ENCODE results near the gene PLAAT3. TPM values are rescaled to one million over a fixed set of nuclear protein-coding genes. Genes with fewer than 3 reads are reported as not detected.

PLAAT3 gene
- polyA plus RNA-seq, 1 of the 3 experiments (the other 2 are of a cell fraction): 44.0 TPM

DNA sequence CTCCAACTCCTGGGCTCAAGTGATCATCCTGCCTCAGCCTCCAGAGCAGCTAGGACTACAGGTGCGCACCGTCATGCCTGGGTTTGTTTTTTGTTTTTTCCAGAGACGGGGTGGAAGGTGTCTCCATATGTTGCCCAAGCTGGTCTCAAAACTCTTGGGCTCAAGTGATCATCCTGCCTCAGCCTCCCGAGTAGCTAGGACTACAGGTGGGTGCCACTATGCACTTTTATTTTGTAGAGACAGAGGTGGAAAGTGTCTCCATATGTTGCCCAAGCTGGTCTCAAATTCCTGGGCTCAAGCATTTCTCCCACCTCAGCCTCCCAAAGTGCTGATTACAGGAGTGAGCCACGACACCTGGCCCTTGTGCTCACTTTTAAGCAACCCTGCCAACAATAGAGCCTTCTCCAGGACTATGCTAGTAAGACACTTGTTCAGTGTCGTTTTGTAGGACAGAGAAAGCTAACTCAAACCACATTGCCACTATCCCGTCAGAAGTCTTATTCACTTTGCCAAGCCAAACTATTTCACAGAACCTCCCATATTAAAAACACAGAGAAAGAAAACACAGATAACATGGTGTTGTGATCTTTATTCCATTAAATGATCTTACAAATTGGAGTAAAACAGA is 9.4 kb upstream of the PLAAT3 start:
- Histone ChIP-seq H3K79me2 (ENCODE audit: insufficient read depth) (no peaks in the 10 kb centered on the region), H4K20me1 (ENCODE audit: insufficient read depth) (no peaks in the 10 kb centered on the region), H3K9ac (no peak overlapping the region), H3K27ac (ENCODE audit: low read depth in 2 of 2, low read length in 1 of 2) (no peak overlapping the region), H3K27me3 (ENCODE audit: insufficient read depth) (no peaks in the 10 kb centered on the region), H3K4me2 (no peak overlapping the region), H3K4me3 (ENCODE audit: low read depth in 2 of 2, low read length in 1 of 2) (no peak overlapping the region), H3K36me3 (replicated peaks in 1 of 2; ENCODE audit: control insufficient read depth in 1 of 2, insufficient read depth in 2 of 2, low read length in 1 of 2) (peaks cover 0 to 25% of the 10 kb centered on the region in 2 experiments), H3K9me3 (no peaks in the 10 kb centered on the region), H2AFZ (ENCODE audit: low read depth) (no peak overlapping the region), H3K4me1 (ENCODE audit: control insufficient read depth in 1 of 2, insufficient read depth in 2 of 2, low read depth in 1 of 2, low read length in 1 of 2) (peaks cover 0 to 17% of the 10 kb centered on the region in 2 experiments; a peak in 2 of 4 replicates), H3F3A (replicated peaks; ENCODE audit: insufficient read depth) (peaks cover 12% of the 10 kb centered on the region), H3K9me2 (no peaks in the 10 kb centered on the region)
- 41% methylated on average over 6 of the region's 7 CpGs for WGBS (ENCODE audit: low lambda C conversion rate)
- ChIA-PET POLR2A (no interaction called here), CTCF (interaction anchor here (0.7 to 3.5 kb wide), 5 partner anchors 10 to 145 kb away, joined by 3 to 18 read pairs (median 10); partner anchors contain the start of gene ATL3)
- TF ChIP-seq NRF1 (IDR thresholded peaks at IDR 0.05; ENCODE audit: low read depth, low read length) (no peak), MXI1 (IDR thresholded peaks at IDR 0.05; ENCODE audit: low read depth, low read length) (no peak), POLR2AphosphoS5 (IDR thresholded peaks at IDR 0.05; ENCODE audit: low read depth, low read length) (0 out of 2 replicates have a peak, but pooled peaks have one; percentile 2)
- DNase-seq: no peak

DNA sequence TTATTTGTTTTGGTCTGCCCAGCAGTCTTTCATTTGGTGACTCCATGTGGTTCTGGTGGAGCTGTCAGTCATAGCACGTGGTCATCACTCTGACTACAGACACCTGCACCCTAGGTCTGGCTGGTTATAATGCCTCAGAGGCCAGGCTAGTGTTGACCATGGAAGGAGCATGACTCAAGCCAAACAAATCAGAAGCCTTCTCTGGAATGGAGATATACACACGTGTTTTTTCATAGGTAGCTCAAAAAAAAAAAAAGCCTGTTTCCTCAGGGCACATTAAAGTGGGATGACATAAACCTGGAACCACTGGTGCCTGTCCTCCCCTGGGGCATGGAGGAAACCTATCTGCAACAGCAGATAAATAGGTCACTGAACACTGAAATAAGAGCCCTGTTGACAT is 8.1 kb upstream of the PLAAT3 start:
- H3K9ac ChIP-seq: no peak overlapping the region
- no peak overlapping the region for H3K27ac ChIP-seq (ENCODE audit: low read depth in 2 of 2, low read length in 1 of 2)
- no peak overlapping the region for H3K4me3 ChIP-seq (ENCODE audit: low read depth in 2 of 2, low read length in 1 of 2)
- no peaks in the 10 kb centered on the region for H3K9me3 ChIP-seq
- H3K27me3 ChIP-seq (ENCODE audit: insufficient read depth): no peaks in the 10 kb centered on the region
- 20% methylated on average over 2 of the region's 2 CpGs for WGBS (ENCODE audit: low lambda C conversion rate)
- no peaks in the 10 kb centered on the region for H3K79me2 ChIP-seq (ENCODE audit: insufficient read depth)
- H3K4me2 ChIP-seq: no peak overlapping the region
- H3F3A ChIP-seq (replicated peaks; ENCODE audit: insufficient read depth): peaks cover 7% of the 10 kb centered on the region
- no peaks in the 10 kb centered on the region for H4K20me1 ChIP-seq (ENCODE audit: insufficient read depth)
- TF ChIP-seq NFIC (IDR thresholded peaks at IDR 0.05; ENCODE audit: borderline replicate concordance) (no peak), RXRA (IDR thresholded peaks at IDR 0.05; ENCODE audit: borderline replicate concordance, low read depth) (no peak), RAD21 (IDR thresholded peaks at IDR 0.05; ENCODE audit: low read length) (no peak), SIN3A (IDR thresholded peaks at IDR 0.05; ENCODE audit: borderline replicate concordance, low read depth, low read length) (no peak), JUND (IDR thresholded peaks at IDR 0.05) (no peak), YY1 (IDR thresholded peaks at IDR 0.05; ENCODE audit: low read depth) (no peak), EP300 (IDR thresholded peaks at IDR 0.05; ENCODE audit: borderline replicate concordance in 1 of 2, low read depth in 1 of 2, low read length in 1 of 2) (no peak)
- TF ChIP-seq, protein P1, sequence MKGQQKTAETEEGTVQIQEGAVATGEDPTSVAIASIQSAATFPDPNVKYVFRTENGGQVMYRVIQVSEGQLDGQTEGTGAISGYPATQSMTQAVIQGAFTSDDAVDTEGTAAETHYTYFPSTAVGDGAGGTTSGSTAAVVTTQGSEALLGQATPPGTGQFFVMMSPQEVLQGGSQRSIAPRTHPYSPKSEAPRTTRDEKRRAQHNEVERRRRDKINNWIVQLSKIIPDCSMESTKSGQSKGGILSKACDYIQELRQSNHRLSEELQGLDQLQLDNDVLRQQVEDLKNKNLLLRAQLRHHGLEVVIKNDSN (IDR thresholded peaks at IDR 0.05; ENCODE audit: borderline replicate concordance, low read depth): no peak
- TF ChIP-seq, protein P2, sequence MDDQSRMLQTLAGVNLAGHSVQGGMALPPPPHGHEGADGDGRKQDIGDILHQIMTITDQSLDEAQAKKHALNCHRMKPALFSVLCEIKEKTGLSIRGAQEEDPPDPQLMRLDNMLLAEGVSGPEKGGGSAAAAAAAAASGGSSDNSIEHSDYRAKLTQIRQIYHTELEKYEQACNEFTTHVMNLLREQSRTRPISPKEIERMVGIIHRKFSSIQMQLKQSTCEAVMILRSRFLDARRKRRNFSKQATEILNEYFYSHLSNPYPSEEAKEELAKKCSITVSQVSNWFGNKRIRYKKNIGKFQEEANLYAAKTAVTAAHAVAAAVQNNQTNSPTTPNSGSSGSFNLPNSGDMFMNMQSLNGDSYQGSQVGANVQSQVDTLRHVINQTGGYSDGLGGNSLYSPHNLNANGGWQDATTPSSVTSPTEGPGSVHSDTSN (IDR thresholded peaks at IDR 0.05): no peak
- ChIA-PET CTCF (interaction anchor here (1.0 to 3.5 kb wide), 6 partner anchors 13 to 144 kb away, joined by 3 to 18 read pairs (median 8); partner anchors contain the start of gene ATL3), POLR2A (interaction anchor here (1.6 kb wide), 1 partner anchor 13 kb away, joined by 4 read pairs; no protein-coding TSS in a partner anchor)
- H2AFZ ChIP-seq (ENCODE audit: low read depth): no peak overlapping the region
- H3K4me1 ChIP-seq (ENCODE audit: control insufficient read depth in 1 of 2, insufficient read depth in 2 of 2, low read depth in 1 of 2, low read length in 1 of 2): peaks cover 0 to 17% of the 10 kb centered on the region in 2 experiments; a peak in 2 of 4 replicates
- H3K36me3 ChIP-seq (replicated peaks in 1 of 2; ENCODE audit: control insufficient read depth in 1 of 2, insufficient read depth in 2 of 2, low read length in 1 of 2): peaks cover 0 to 12% of the 10 kb centered on the region in 2 experiments
- H3K9me2 ChIP-seq: no peaks in the 10 kb centered on the region
- DNase-seq: no peak
